ENCODE measurements around the gene CKMT2. TPM values are rescaled to one million over a fixed set of nuclear protein-coding genes. Genes with fewer than 3 reads are reported as not detected.

The CKMT2 gene
- polyA plus RNA-seq, 1 experiment: 0.17 TPM

DNA sequence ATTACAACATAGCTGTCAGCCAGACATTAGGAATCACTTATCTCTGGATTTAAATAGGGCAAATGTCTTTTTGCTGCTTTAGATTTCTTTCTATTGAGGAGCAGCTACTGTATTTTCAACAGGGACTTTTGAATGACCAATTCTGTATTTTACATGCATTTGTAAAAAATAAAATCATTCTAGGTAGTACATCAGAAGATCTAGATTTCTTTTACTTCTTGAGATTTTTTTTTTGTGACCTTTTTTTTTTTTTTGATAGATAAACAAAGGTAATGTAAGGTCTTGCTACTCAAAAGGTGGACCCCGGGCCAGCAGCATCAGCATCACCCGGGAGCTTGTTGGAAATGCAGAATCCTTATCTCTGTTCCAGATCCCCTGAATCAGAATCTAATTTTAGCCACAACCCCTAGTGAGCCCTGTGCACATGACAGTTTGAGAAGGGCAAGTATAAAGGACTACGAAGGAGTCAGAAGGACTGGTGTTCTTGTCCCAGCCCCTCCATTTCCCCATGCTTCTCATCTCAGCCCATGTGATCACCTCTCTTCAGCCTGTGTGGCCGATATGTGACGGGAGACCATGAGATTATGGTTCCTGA lies 37.7 kb upstream of the CKMT2 start:
- no peaks in the 10 kb centered on the region for H3K36me3 ChIP-seq (ENCODE audit: control insufficient read depth, insufficient read depth, low read length)
- H3K4me3 ChIP-seq (ENCODE audit: low read depth, low read length): no peak overlapping the region
- ChIA-PET POLR2A (no interaction called here), CTCF (interaction anchor here (0.5 to 5.3 kb wide), 16 partner anchors 10 to 519 kb away, joined by 3 to 38 read pairs (median 4); no protein-coding TSS in a partner anchor)
- DNase-seq (ENCODE audit: low read depth): no peak
- H3K27me3 ChIP-seq (ENCODE audit: control insufficient read depth, insufficient read depth, low read length): no peaks in the 10 kb centered on the region; the same call in 1 of the 2 replicates
- TF ChIP-seq, protein P1, sequence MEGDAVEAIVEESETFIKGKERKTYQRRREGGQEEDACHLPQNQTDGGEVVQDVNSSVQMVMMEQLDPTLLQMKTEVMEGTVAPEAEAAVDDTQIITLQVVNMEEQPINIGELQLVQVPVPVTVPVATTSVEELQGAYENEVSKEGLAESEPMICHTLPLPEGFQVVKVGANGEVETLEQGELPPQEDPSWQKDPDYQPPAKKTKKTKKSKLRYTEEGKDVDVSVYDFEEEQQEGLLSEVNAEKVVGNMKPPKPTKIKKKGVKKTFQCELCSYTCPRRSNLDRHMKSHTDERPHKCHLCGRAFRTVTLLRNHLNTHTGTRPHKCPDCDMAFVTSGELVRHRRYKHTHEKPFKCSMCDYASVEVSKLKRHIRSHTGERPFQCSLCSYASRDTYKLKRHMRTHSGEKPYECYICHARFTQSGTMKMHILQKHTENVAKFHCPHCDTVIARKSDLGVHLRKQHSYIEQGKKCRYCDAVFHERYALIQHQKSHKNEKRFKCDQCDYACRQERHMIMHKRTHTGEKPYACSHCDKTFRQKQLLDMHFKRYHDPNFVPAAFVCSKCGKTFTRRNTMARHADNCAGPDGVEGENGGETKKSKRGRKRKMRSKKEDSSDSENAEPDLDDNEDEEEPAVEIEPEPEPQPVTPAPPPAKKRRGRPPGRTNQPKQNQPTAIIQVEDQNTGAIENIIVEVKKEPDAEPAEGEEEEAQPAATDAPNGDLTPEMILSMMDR (IDR thresholded peaks at IDR 0.05; ENCODE audit: insufficient read depth, low read depth, low read length): no peak

DNA sequence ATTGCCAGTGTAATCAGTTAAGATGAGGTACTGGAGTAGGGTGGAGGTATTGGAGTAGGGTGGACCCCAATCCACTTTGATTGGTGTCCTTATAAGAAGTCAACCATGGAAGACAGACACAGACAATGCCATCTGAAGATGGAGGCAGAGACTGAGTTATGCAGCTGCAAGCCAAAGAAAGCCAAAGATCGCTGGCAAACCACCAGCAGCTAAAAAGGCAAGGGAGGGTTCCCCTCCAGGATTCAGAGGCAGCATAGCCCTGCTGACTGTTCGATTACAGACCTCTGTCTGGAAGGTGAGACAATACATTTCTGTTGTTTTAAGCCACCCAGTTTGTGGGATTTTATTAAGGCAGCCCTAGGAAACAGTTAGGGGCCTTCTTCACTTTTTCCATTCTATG lies 30.5 kb upstream of the CKMT2 start:
- Histone ChIP-seq H3K27me3 (ENCODE audit: control insufficient read depth, insufficient read depth, low read length) (no peaks in the 10 kb centered on the region), H3K36me3 (ENCODE audit: control insufficient read depth, insufficient read depth, low read length) (no peaks in the 10 kb centered on the region), H3K4me3 (ENCODE audit: low read depth, low read length) (no peak overlapping the region)
- TF ChIP-seq, protein P1 (IDR thresholded peaks at IDR 0.05; ENCODE audit: insufficient read depth, low read depth, low read length): no peak
- no peak for DNase-seq (ENCODE audit: low read depth)
- CTCF ChIA-PET: interaction anchor here (0.8 to 5.9 kb wide), 4 partner anchors 9 to 515 kb away, joined by 3 to 38 read pairs (median 4); no protein-coding TSS in a partner anchor
- POLR2A ChIA-PET: interaction anchor here (0.6 kb wide), 1 partner anchor 94 kb away, joined by 3 read pairs; no protein-coding TSS in a partner anchor

DNA sequence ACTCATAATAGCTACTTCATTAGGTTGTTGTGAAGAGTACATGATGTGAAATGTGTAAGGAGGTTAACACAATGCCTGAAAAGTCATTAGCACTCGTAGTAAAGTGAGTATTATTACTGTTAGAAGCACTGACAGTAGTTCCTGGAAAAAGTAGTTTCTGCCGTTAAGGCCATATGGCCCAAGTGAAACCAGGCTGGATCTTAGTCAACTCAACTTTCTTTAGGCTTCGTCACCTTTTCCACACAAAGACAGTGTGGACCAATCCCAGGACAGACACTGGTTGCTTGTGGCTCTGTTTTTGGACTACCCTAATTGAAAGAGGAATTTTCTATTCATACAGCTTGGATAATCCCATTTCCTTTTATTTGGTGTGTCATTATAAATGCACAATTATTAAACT lies 29.4 kb upstream of the CKMT2 start:
- ChIA-PET POLR2A (no interaction called here), CTCF (interaction anchor here (0.6 to 5.9 kb wide), 2 partner anchors 10 to 18 kb away, joined by 3 to 38 read pairs; no protein-coding TSS in a partner anchor)
- H3K4me3 ChIP-seq (ENCODE audit: low read depth, low read length): no peak overlapping the region
- H3K36me3 ChIP-seq (ENCODE audit: control insufficient read depth, insufficient read depth, low read length): no peaks in the 10 kb centered on the region
- no peak for DNase-seq (ENCODE audit: low read depth)
- TF ChIP-seq, protein P1 (IDR thresholded peaks at IDR 0.05; ENCODE audit: insufficient read depth, low read depth, low read length): no peak
- H3K27me3 ChIP-seq (ENCODE audit: control insufficient read depth, insufficient read depth, low read length): no peaks in the 10 kb centered on the region

DNA sequence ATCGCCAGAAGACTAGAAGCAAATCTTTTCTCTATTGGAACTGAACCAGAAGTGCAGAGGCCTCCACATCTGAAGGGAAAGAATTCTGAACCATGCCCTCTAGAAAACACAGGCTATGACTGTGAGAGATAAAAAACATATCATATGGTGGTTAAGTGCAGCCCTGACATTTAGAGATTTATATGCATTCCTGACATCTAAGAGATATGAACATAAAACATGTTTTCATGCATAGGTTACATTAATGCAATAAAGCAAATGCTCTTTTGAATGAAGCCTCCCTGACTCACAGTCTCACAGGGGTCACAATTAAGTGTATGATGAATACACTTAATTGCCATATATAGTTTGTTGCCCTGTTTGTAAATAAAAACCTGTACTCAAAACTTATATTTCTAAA lies 28.9 kb upstream of the CKMT2 start:
- no peak for DNase-seq (ENCODE audit: low read depth)
- H3K27me3 ChIP-seq (ENCODE audit: control insufficient read depth, insufficient read depth, low read length): no peaks in the 10 kb centered on the region
- TF ChIP-seq, protein P1 (IDR thresholded peaks at IDR 0.05; ENCODE audit: insufficient read depth, low read depth, low read length): no peak
- no peaks in the 10 kb centered on the region for H3K36me3 ChIP-seq (ENCODE audit: control insufficient read depth, insufficient read depth, low read length)
- ChIA-PET CTCF (interaction anchor here (0.6 to 5.9 kb wide), 2 partner anchors 10 to 17 kb away, joined by 3 to 38 read pairs; no protein-coding TSS in a partner anchor), POLR2A (no interaction called here)
- no peak overlapping the region for H3K4me3 ChIP-seq (ENCODE audit: low read depth, low read length)

DNA sequence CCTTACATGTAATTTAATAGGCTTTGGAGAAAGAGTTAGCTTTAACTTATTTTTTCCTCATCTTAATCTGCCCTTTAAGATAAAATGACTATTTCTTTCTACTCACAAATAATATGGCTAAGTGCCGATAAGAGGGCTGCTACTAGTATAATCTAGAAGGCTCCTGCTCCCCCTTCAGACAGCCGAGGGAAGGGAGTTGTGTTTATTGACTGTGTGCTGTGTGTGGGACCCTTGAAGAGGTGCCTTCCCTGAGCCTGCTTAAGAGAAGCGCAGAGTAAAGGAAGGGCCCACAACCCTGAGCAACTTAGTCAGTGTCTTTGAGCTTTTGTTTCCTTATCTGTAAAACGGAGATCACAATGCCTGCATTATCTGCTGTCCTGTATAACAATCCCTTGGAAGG lies 28.1 kb upstream of the CKMT2 start:
- H3K36me3 ChIP-seq (ENCODE audit: control insufficient read depth, insufficient read depth, low read length): no peaks in the 10 kb centered on the region
- POLR2A ChIA-PET: no interaction called here

More for the DNA sequence above, 28.1 kb upstream of the CKMT2 start:
- DNase-seq (ENCODE audit: low read depth): no peak
- H3K27me3 ChIP-seq (ENCODE audit: control insufficient read depth, insufficient read depth, low read length): no peaks in the 10 kb centered on the region
- CTCF ChIA-PET: interaction anchor here (5.9 kb wide), 1 partner anchor 11 kb away, joined by 38 read pairs; no protein-coding TSS in a partner anchor
- no peak overlapping the region for H3K4me3 ChIP-seq (ENCODE audit: low read depth, low read length)
- TF ChIP-seq, protein P1 (IDR thresholded peaks at IDR 0.05; ENCODE audit: insufficient read depth, low read depth, low read length): no peak
